ENCODE data around the gene SBK2. TPM values are rescaled to one million over a fixed set of nuclear protein-coding genes. Genes with fewer than 3 reads are reported as not detected.

Gene SBK2
- polyA plus RNA-seq, 1 donor = 0.66 TPM

DNA sequence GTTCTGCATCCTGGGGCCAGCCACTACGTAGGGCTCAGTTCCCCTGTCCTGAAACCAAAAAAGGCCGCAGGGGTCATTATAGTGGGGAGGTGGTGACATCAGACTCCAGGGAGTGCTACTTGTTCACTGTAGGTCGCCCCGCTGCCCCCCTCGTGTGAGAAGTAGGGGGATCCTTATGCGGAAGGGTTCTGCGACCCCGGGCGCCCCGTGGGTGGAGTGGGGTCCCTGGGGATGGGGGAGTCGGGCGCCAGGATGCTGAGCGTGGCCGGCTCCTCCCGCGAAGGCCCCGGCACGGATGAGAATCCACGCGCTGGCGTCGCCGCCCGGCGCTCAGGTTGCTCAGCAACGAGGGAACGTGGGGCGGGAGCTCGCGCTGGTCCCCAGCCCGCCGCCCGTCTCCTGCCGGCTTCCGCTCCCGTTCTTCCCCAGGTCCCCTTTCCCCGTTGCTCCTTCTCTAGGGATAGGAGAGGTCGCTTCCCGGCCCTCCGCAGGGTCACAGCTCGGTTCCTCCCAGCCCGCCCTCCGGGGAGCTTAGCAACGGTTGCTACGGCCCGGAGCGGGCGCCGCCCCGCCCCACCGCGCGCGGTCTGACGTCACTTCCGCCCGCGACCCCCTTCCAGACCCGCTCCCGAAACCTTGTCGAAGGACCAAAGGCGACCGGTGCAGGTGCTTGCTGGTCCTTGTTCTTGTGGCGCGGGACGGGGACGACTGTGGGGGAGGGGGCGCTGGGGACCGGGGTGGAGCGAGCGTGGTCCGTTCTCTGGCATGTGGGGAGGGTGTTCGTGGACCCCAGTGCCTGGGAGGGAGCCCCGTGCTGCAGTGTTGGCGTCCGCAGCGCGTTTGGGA lies 52.1 kb downstream of the SBK2 start, which contains the start of gene NAT14:
Gene NAT14, plus strand, starts transcription at position 596 of the 846 bp plus-strand sequence. CDS start 521 bp downstream, outside the sequence.
- no CpG with 5 or more reads among the region's 78 CpGs for WGBS (ENCODE audit: insufficient coverage, low lambda C conversion rate)
- peak in 1 of 2 donors; percentile 64 for DNase-seq
- peak within 1 kb of the TSS; percentile 62 for H3K4me3 ChIP-seq (ENCODE audit: low read length)
- H3K9me3 ChIP-seq (ENCODE audit: control insufficient read depth, low read depth, low read length) = peaks cover 9% of the 10 kb centered on the region
- H3K4me1 ChIP-seq (ENCODE audit: control insufficient read depth, insufficient read depth, low read length) = peaks cover 12% of the 10 kb centered on the region
- H3K27ac ChIP-seq (ENCODE audit: low read length) = peak within 1 kb of the TSS; percentile 33
- peaks cover 27% of the 10 kb centered on the region for H3K27me3 ChIP-seq (ENCODE audit: control insufficient read depth, insufficient read depth, low read length)
- H3K36me3 ChIP-seq (ENCODE audit: control insufficient read depth, insufficient read depth, low read length) = peaks cover 4% of the 10 kb centered on the region

GRCh38 chr19:55483706-55484592 lies 53.0 kb downstream of the SBK2 start:
- H3K27me3 ChIP-seq (ENCODE audit: control insufficient read depth, insufficient read depth, low read length) = peaks cover 19% of the 10 kb centered on the region
- H3K36me3 ChIP-seq (ENCODE audit: control insufficient read depth, insufficient read depth, low read length) = peaks cover 4% of the 10 kb centered on the region
- H3K27ac ChIP-seq (ENCODE audit: low read length) = no peak overlapping the region
- no CpG with 5 or more reads among the region's 46 CpGs for WGBS (ENCODE audit: insufficient coverage, low lambda C conversion rate)
- H3K4me3 ChIP-seq (ENCODE audit: low read length) = no peak overlapping the region
- peaks cover 6% of the 10 kb centered on the region for H3K9me3 ChIP-seq (ENCODE audit: control insufficient read depth, low read depth, low read length)
- peaks cover 10% of the 10 kb centered on the region for H3K4me1 ChIP-seq (ENCODE audit: control insufficient read depth, insufficient read depth, low read length)
- no peak for DNase-seq

- Histone ChIP-seq H3K9me3 (ENCODE audit: control insufficient read depth, low read depth, low read length) (peaks cover 6% of the 10 kb centered on the region), H3K27ac (ENCODE audit: low read length) (no peak overlapping the region), H3K36me3 (ENCODE audit: control insufficient read depth, insufficient read depth, low read length) (peaks cover 4% of the 10 kb centered on the region), H3K4me3 (ENCODE audit: low read length) (no peak overlapping the region), H3K27me3 (ENCODE audit: control insufficient read depth, insufficient read depth, low read length) (peaks cover 14% of the 10 kb centered on the region), H3K4me1 (ENCODE audit: control insufficient read depth, insufficient read depth, low read length) (peaks cover 6% of the 10 kb centered on the region)
- no peak for DNase-seq
- WGBS (ENCODE audit: insufficient coverage, low lambda C conversion rate) = no CpG with 5 or more reads among the region's 47 CpGs
Observed at GRCh38 chr19:55482967-55483705, 53.8 kb downstream of the SBK2 start.

- no CpG with 5 or more reads among the region's 83 CpGs for WGBS (ENCODE audit: insufficient coverage, low lambda C conversion rate)
- Histone ChIP-seq H3K36me3 (ENCODE audit: control insufficient read depth, insufficient read depth, low read length) (peaks cover 4% of the 10 kb centered on the region), H3K4me3 (ENCODE audit: low read length) (no peak overlapping the region), H3K4me1 (ENCODE audit: control insufficient read depth, insufficient read depth, low read length) (peaks cover 11% of the 10 kb centered on the region), H3K27ac (ENCODE audit: low read length) (no peak overlapping the region), H3K27me3 (ENCODE audit: control insufficient read depth, insufficient read depth, low read length) (peaks cover 10% of the 10 kb centered on the region), H3K9me3 (ENCODE audit: control insufficient read depth, low read depth, low read length) (peaks cover 6% of the 10 kb centered on the region)
- DNase-seq = no peak
Observed at GRCh38 chr19:55482156-55482961, 54.6 kb downstream of the SBK2 start.

DNA sequence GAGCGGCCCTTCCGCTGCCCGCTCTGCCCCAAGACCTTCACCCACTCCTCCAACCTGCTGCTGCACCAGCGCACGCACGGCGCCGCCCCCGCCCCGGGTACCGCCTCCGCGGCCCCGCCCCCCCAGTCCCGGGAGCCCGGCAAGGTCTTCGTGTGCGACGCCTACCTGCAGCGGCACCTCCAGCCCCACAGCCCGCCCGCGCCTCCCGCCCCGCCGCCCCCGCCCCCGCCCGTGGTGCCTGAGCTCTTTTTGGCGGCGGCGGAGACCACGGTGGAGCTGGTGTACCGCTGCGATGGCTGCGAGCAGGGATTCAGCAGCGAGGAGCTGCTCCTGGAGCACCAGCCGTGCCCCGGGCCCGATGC lies 55.2 kb downstream of the SBK2 start:
- H3K36me3 ChIP-seq (ENCODE audit: control insufficient read depth, insufficient read depth, low read length) = peaks cover 4% of the 10 kb centered on the region
- WGBS (ENCODE audit: insufficient coverage, low lambda C conversion rate) = no CpG with 5 or more reads among the region's 40 CpGs
- DNase-seq = no peak
- no peak overlapping the region for H3K27ac ChIP-seq (ENCODE audit: low read length)
- peaks cover 11% of the 10 kb centered on the region for H3K4me1 ChIP-seq (ENCODE audit: control insufficient read depth, insufficient read depth, low read length)
- H3K27me3 ChIP-seq (ENCODE audit: control insufficient read depth, insufficient read depth, low read length) = peaks cover 10% of the 10 kb centered on the region
- no peak overlapping the region for H3K4me3 ChIP-seq (ENCODE audit: low read length)
- H3K9me3 ChIP-seq (ENCODE audit: control insufficient read depth, low read depth, low read length) = peaks cover 6% of the 10 kb centered on the region

DNA sequence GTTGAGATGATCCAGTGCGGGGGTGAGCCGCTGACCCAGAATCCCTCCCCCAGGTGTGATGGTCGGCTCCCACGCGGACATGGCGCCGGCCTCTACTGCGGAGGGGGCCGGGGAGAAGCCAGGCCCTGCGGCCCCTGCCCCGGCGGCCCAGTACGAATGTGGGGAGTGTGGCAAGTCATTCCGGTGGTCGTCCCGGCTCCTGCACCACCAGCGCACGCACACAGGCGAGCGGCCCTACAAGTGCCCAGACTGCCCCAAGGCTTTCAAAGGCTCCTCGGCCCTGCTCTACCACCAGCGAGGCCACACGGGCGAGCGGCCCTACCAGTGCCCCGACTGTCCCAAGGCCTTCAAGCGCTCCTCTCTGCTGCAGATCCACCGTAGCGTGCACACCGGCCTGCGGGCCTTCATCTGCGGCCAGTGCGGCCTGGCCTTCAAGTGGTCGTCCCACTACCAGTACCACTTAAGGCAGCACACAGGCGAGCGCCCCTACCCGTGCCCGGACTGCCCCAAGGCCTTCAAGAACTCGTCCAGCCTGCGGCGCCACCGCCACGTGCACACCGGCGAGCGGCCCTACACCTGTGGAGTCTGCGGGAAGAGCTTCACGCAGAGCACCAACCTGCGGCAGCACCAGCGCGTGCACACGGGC lies 55.7 kb downstream of the SBK2 start:
- WGBS (ENCODE audit: insufficient coverage, low lambda C conversion rate) = no CpG with 5 or more reads among the region's 52 CpGs
- no peak overlapping the region for H3K4me3 ChIP-seq (ENCODE audit: low read length)
- no peak overlapping the region for H3K27ac ChIP-seq (ENCODE audit: low read length)
- no peak for DNase-seq
- H3K4me1 ChIP-seq (ENCODE audit: control insufficient read depth, insufficient read depth, low read length) = peaks cover 11% of the 10 kb centered on the region
- H3K9me3 ChIP-seq (ENCODE audit: control insufficient read depth, low read depth, low read length) = peaks cover 6% of the 10 kb centered on the region
- peaks cover 10% of the 10 kb centered on the region for H3K27me3 ChIP-seq (ENCODE audit: control insufficient read depth, insufficient read depth, low read length)
- H3K36me3 ChIP-seq (ENCODE audit: control insufficient read depth, insufficient read depth, low read length) = peaks cover 4% of the 10 kb centered on the region

GRCh38 chr19:55479451-55480230 lies 57.3 kb downstream of the SBK2 start:
- Histone ChIP-seq H3K9me3 (ENCODE audit: control insufficient read depth, low read depth, low read length) (peaks cover 6% of the 10 kb centered on the region), H3K27ac (ENCODE audit: low read length) (no peak overlapping the region), H3K4me3 (ENCODE audit: low read length) (no peak overlapping the region), H3K36me3 (ENCODE audit: control insufficient read depth, insufficient read depth, low read length) (peaks cover 4% of the 10 kb centered on the region), H3K4me1 (ENCODE audit: control insufficient read depth, insufficient read depth, low read length) (peaks cover 15% of the 10 kb centered on the region), H3K27me3 (ENCODE audit: control insufficient read depth, insufficient read depth, low read length) (no peaks in the 10 kb centered on the region)
- no peak for DNase-seq
- WGBS (ENCODE audit: insufficient coverage, low lambda C conversion rate) = 100% methylated on average over 1 of the region's 15 CpGs

- Histone ChIP-seq H3K27me3 (ENCODE audit: control insufficient read depth, insufficient read depth, low read length) (no peaks in the 10 kb centered on the region), H3K36me3 (ENCODE audit: control insufficient read depth, insufficient read depth, low read length) (peaks cover 4% of the 10 kb centered on the region), H3K27ac (ENCODE audit: low read length) (no peak overlapping the region), H3K9me3 (ENCODE audit: control insufficient read depth, low read depth, low read length) (peaks cover 6% of the 10 kb centered on the region), H3K4me1 (ENCODE audit: control insufficient read depth, insufficient read depth, low read length) (peaks cover 11% of the 10 kb centered on the region), H3K4me3 (ENCODE audit: low read length) (no peak overlapping the region)
- no peak for DNase-seq
- WGBS (ENCODE audit: insufficient coverage, low lambda C conversion rate) = 86% methylated on average over 3 of the region's 17 CpGs
Observed at GRCh38 chr19:55479045-55479444, 57.9 kb downstream of the SBK2 start.

All from large intestine (tissue), 3 donors.